Measurements from ENCODE around the gene TTC28.
"Not testable (repeated sequence)": the region's sequence is repeated elsewhere in the genome, so short reads cannot be mapped to it uniquely, and the experiment has no call there.

TTC28 gene

GRCh38 chr22:28097627-28098026, 582.0 kb downstream of the TTC28 start:
- H3K27ac ChIP-seq (ENCODE audit: insufficient read depth, low read length, poor library complexity, severe bottlenecking), result no peak overlapping the region
- no peaks in the 10 kb centered on the region for H3K36me3 ChIP-seq (ENCODE audit: control insufficient read depth, insufficient read depth, low read length)
- H3K4me3 ChIP-seq (ENCODE audit: insufficient read depth, low read depth, low read length, poor library complexity, severe bottlenecking), result no peak overlapping the region
- no peaks in the 10 kb centered on the region for H3K9me3 ChIP-seq (ENCODE audit: control insufficient read depth, low read length)
- no peaks in the 10 kb centered on the region for H3K27me3 ChIP-seq (replicated peaks; ENCODE audit: control insufficient read depth, insufficient read depth, low read length, poor library complexity, severe bottlenecking)
- H3K4me1 ChIP-seq (ENCODE audit: control insufficient read depth, insufficient read depth, low read length, poor library complexity, severe bottlenecking), result no peaks in the 10 kb centered on the region
- no peak for DNase-seq

GRCh38 chr22:28096161-28096560, 583.5 kb downstream of the TTC28 start:
- H3K27me3 ChIP-seq (replicated peaks; ENCODE audit: control insufficient read depth, insufficient read depth, low read length, poor library complexity, severe bottlenecking), result no peaks in the 10 kb centered on the region
- H3K36me3 ChIP-seq (ENCODE audit: control insufficient read depth, insufficient read depth, low read length), result no peaks in the 10 kb centered on the region

GRCh38 chr22:28095316-28096095, 584.1 kb downstream of the TTC28 start:
- Histone ChIP-seq H3K4me1 (ENCODE audit: control insufficient read depth, insufficient read depth, low read length, poor library complexity, severe bottlenecking) (no peaks in the 10 kb centered on the region), H3K27ac (ENCODE audit: insufficient read depth, low read length, poor library complexity, severe bottlenecking) (no peak overlapping the region), H3K27me3 (replicated peaks; ENCODE audit: control insufficient read depth, insufficient read depth, low read length, poor library complexity, severe bottlenecking) (no peaks in the 10 kb centered on the region), H3K36me3 (ENCODE audit: control insufficient read depth, insufficient read depth, low read length) (no peaks in the 10 kb centered on the region), H3K9me3 (ENCODE audit: control insufficient read depth, low read length) (no peaks in the 10 kb centered on the region), H3K4me3 (ENCODE audit: insufficient read depth, low read depth, low read length, poor library complexity, severe bottlenecking) (no peak overlapping the region)
- no peak for DNase-seq

More at GRCh38 chr22:28096161-28096560, 583.5 kb downstream of the TTC28 start:
- no peaks in the 10 kb centered on the region for H3K4me1 ChIP-seq (ENCODE audit: control insufficient read depth, insufficient read depth, low read length, poor library complexity, severe bottlenecking)
- H3K27ac ChIP-seq (ENCODE audit: insufficient read depth, low read length, poor library complexity, severe bottlenecking), result no peak overlapping the region
- no peak overlapping the region for H3K4me3 ChIP-seq (ENCODE audit: insufficient read depth, low read depth, low read length, poor library complexity, severe bottlenecking)
- DNase-seq, result no peak
- no peaks in the 10 kb centered on the region for H3K9me3 ChIP-seq (ENCODE audit: control insufficient read depth, low read length)

GRCh38 chr22:28094771-28095170, 584.9 kb downstream of the TTC28 start:
- no peak for DNase-seq
- no peaks in the 10 kb centered on the region for H3K36me3 ChIP-seq (ENCODE audit: control insufficient read depth, insufficient read depth, low read length)
- no peak overlapping the region for H3K27ac ChIP-seq (ENCODE audit: insufficient read depth, low read length, poor library complexity, severe bottlenecking)
- H3K27me3 ChIP-seq (replicated peaks; ENCODE audit: control insufficient read depth, insufficient read depth, low read length, poor library complexity, severe bottlenecking), result no peaks in the 10 kb centered on the region
- no peaks in the 10 kb centered on the region for H3K4me1 ChIP-seq (ENCODE audit: control insufficient read depth, insufficient read depth, low read length, poor library complexity, severe bottlenecking)
- no peak overlapping the region for H3K4me3 ChIP-seq (ENCODE audit: insufficient read depth, low read depth, low read length, poor library complexity, severe bottlenecking)
- no peaks in the 10 kb centered on the region for H3K9me3 ChIP-seq (ENCODE audit: control insufficient read depth, low read length)

- no peak overlapping the region for H3K27ac ChIP-seq (ENCODE audit: insufficient read depth, low read length, poor library complexity, severe bottlenecking)
- H3K4me3 ChIP-seq (ENCODE audit: insufficient read depth, low read depth, low read length, poor library complexity, severe bottlenecking), result no peak overlapping the region
- DNase-seq, result no peak
- no peaks in the 10 kb centered on the region for H3K36me3 ChIP-seq (ENCODE audit: control insufficient read depth, insufficient read depth, low read length)
- no peaks in the 10 kb centered on the region for H3K27me3 ChIP-seq (replicated peaks; ENCODE audit: control insufficient read depth, insufficient read depth, low read length, poor library complexity, severe bottlenecking)
- H3K9me3 ChIP-seq (ENCODE audit: control insufficient read depth, low read length), result no peaks in the 10 kb centered on the region
- H3K4me1 ChIP-seq (ENCODE audit: control insufficient read depth, insufficient read depth, low read length, poor library complexity, severe bottlenecking), result no peaks in the 10 kb centered on the region
These were observed 585.9 kb downstream of the TTC28 start for GRCh38 chr22:28093711-28094110.

GRCh38 chr22:28091486-28091885, 588.2 kb downstream of the TTC28 start:
- no peaks in the 10 kb centered on the region for H3K4me1 ChIP-seq (ENCODE audit: control insufficient read depth, insufficient read depth, low read length, poor library complexity, severe bottlenecking)
- no peaks in the 10 kb centered on the region for H3K36me3 ChIP-seq (ENCODE audit: control insufficient read depth, insufficient read depth, low read length)
- H3K9me3 ChIP-seq (ENCODE audit: control insufficient read depth, low read length), result no peaks in the 10 kb centered on the region
- no peaks in the 10 kb centered on the region for H3K27me3 ChIP-seq (replicated peaks; ENCODE audit: control insufficient read depth, insufficient read depth, low read length, poor library complexity, severe bottlenecking)
- no peak for DNase-seq
- no peak overlapping the region for H3K27ac ChIP-seq (ENCODE audit: insufficient read depth, low read length, poor library complexity, severe bottlenecking)
- no peak overlapping the region for H3K4me3 ChIP-seq (ENCODE audit: insufficient read depth, low read depth, low read length, poor library complexity, severe bottlenecking)

- H3K4me3 ChIP-seq (ENCODE audit: insufficient read depth, low read depth, low read length, poor library complexity, severe bottlenecking); H3K36me3 ChIP-seq (ENCODE audit: control insufficient read depth, insufficient read depth, low read length); DNase-seq; H3K27ac ChIP-seq (ENCODE audit: insufficient read depth, low read length, poor library complexity, severe bottlenecking); H3K9me3 ChIP-seq (ENCODE audit: control insufficient read depth, low read length); H3K27me3 ChIP-seq (replicated peaks; ENCODE audit: control insufficient read depth, insufficient read depth, low read length, poor library complexity, severe bottlenecking); H3K4me1 ChIP-seq (ENCODE audit: control insufficient read depth, insufficient read depth, low read length, poor library complexity, severe bottlenecking): not testable (repeated sequence)
These were observed 590.1 kb downstream of the TTC28 start for GRCh38 chr22:28089541-28089940.

GRCh38 chr22:28077166-28077565, 602.5 kb downstream of the TTC28 start:
- Histone ChIP-seq H3K36me3 (ENCODE audit: control insufficient read depth, insufficient read depth, low read length) (no peaks in the 10 kb centered on the region), H3K4me1 (ENCODE audit: control insufficient read depth, insufficient read depth, low read length, poor library complexity, severe bottlenecking) (no peaks in the 10 kb centered on the region), H3K27ac (ENCODE audit: insufficient read depth, low read length, poor library complexity, severe bottlenecking) (no peak overlapping the region), H3K9me3 (ENCODE audit: control insufficient read depth, low read length) (no peaks in the 10 kb centered on the region), H3K27me3 (replicated peaks; ENCODE audit: control insufficient read depth, insufficient read depth, low read length, poor library complexity, severe bottlenecking) (no peaks in the 10 kb centered on the region), H3K4me3 (ENCODE audit: insufficient read depth, low read depth, low read length, poor library complexity, severe bottlenecking) (no peak overlapping the region)
- DNase-seq, result no peak

GRCh38 chr22:28075358-28075981, 604.2 kb downstream of the TTC28 start:
- no peaks in the 10 kb centered on the region for H3K9me3 ChIP-seq (ENCODE audit: control insufficient read depth, low read length)
- H3K4me1 ChIP-seq (ENCODE audit: control insufficient read depth, insufficient read depth, low read length, poor library complexity, severe bottlenecking), result no peaks in the 10 kb centered on the region
- no peaks in the 10 kb centered on the region for H3K27me3 ChIP-seq (replicated peaks; ENCODE audit: control insufficient read depth, insufficient read depth, low read length, poor library complexity, severe bottlenecking)
- H3K36me3 ChIP-seq (ENCODE audit: control insufficient read depth, insufficient read depth, low read length), result no peaks in the 10 kb centered on the region
- H3K27ac ChIP-seq (ENCODE audit: insufficient read depth, low read length, poor library complexity, severe bottlenecking), result no peak overlapping the region
- H3K4me3 ChIP-seq (ENCODE audit: insufficient read depth, low read depth, low read length, poor library complexity, severe bottlenecking), result no peak overlapping the region
- no peak for DNase-seq

- no peaks in the 10 kb centered on the region for H3K36me3 ChIP-seq (ENCODE audit: control insufficient read depth, insufficient read depth, low read length)
- H3K4me1 ChIP-seq (ENCODE audit: control insufficient read depth, insufficient read depth, low read length, poor library complexity, severe bottlenecking), result no peaks in the 10 kb centered on the region
- no peak overlapping the region for H3K4me3 ChIP-seq (ENCODE audit: insufficient read depth, low read depth, low read length, poor library complexity, severe bottlenecking)
- H3K9me3 ChIP-seq (ENCODE audit: control insufficient read depth, low read length), result no peaks in the 10 kb centered on the region
- no peak for DNase-seq
- H3K27me3 ChIP-seq (replicated peaks; ENCODE audit: control insufficient read depth, insufficient read depth, low read length, poor library complexity, severe bottlenecking), result no peaks in the 10 kb centered on the region
- H3K27ac ChIP-seq (ENCODE audit: insufficient read depth, low read length, poor library complexity, severe bottlenecking), result no peak overlapping the region
These were observed 605.1 kb downstream of the TTC28 start for GRCh38 chr22:28074526-28074925.
